GM23248 (cell line): ENCODE results near the gene NR4A1. TPM values are rescaled to one million over a fixed set of nuclear protein-coding genes. Genes with fewer than 3 reads are reported as not detected.

Experiments
- DNase-seq: peaks from one replicate; pipeline ENCODE4 v3.0.0-alpha.2; 2015
- H2AFZ ChIP-seq: fragments of 200-600 bp; sonication (generic); 2 replicates; pipeline ENCODE4 v1.6.1; 2016; ENCODE audit warnings: antibody characterized with exemption
- H3F3A ChIP-seq: fragments of 200-600 bp; sonication (generic); 2 replicates; pipeline ENCODE4 v1.6.1; 2016; ENCODE audit warnings: mild to moderate bottlenecking, antibody characterized with exemption, mixed run types; ENCODE audit not compliant: insufficient read depth
- H3K27ac ChIP-seq: fragments of 200-600 bp; sonication (generic); 2 replicates; pipeline ENCODE4 v1.5.1; 2016; ENCODE audit warnings: mild to moderate bottlenecking
- H3K27me3 ChIP-seq: fragments of 200-600 bp; sonication (generic); replicated peaks from 2 replicates; pipeline ENCODE4 v1.6.1; 2016; ENCODE audit warnings: mild to moderate bottlenecking; ENCODE audit not compliant: insufficient read depth
- H3K36me3 ChIP-seq: fragments of 200-600 bp; sonication (generic); 2 replicates; pipeline ENCODE4 v1.6.1; 2016; ENCODE audit warnings: low read depth, mild to moderate bottlenecking
- H3K4me1 ChIP-seq: fragments of 200-600 bp; sonication (generic); 2 replicates; pipeline ENCODE4 v1.6.1; 2016; ENCODE audit warnings: mild to moderate bottlenecking; ENCODE audit not compliant: insufficient read depth
- H3K4me2 ChIP-seq: fragments of 200-600 bp; sonication (generic); one replicate; pipeline ENCODE4 v1.6.1; 2016; ENCODE audit warnings: mild to moderate bottlenecking; ENCODE audit not compliant: unreplicated experiment
- H3K4me3 ChIP-seq: fragments of 200-600 bp; sonication (generic); 2 replicates; pipeline ENCODE4 v1.5.1; 2016; ENCODE audit warnings: mild to moderate bottlenecking
- H3K79me2 ChIP-seq: fragments of 200-600 bp; sonication (generic); 2 replicates; pipeline ENCODE4 v1.6.1; 2016; ENCODE audit warnings: mild to moderate bottlenecking; ENCODE audit not compliant: insufficient read depth
- H3K9ac ChIP-seq: fragments of 200-600 bp; sonication (generic); 2 replicates; pipeline ENCODE4 v1.6.1; 2016; ENCODE audit warnings: mild to moderate bottlenecking
- H3K9me2 ChIP-seq: fragments of 200-600 bp; sonication (generic); 2 replicates; pipeline ENCODE4 v1.6.1; 2016; ENCODE audit warnings: mixed run types, mild to moderate bottlenecking, moderate library complexity; ENCODE audit not compliant: insufficient read depth
- H3K9me3 ChIP-seq: fragments of 200-600 bp; sonication (generic); one replicate; pipeline ENCODE4 v1.6.1; 2017; ENCODE audit warnings: low read depth
- H4K20me1 ChIP-seq: fragments of 200-600 bp; sonication (generic); 2 replicates; pipeline ENCODE4 v1.6.0; 2016; ENCODE audit not compliant: insufficient read depth
- EZH2 ChIP-seq: fragments of 200-600 bp; sonication (generic); IDR thresholded peaks from 2 replicates; pipeline ENCODE4 v1.6.1; 2018; ENCODE audit warnings: antibody characterized with exemption, mild to moderate bottlenecking; ENCODE audit not compliant: insufficient read depth, poor library complexity, severe bottlenecking
- EZH2phosphoT487 ChIP-seq: fragments of 200-600 bp; sonication (generic); IDR thresholded peaks from 2 replicates; pipeline ENCODE4 v1.6.1; 2018; ENCODE audit warnings: antibody characterized with exemption, moderate library complexity, mild to moderate bottlenecking, low read depth; ENCODE audit not compliant: insufficient read depth
- WGBS, 2 experiments: methylation state at CpG; one replicate each; pipeline ENCODE4 v1.1.6; 2015 to 2017; ENCODE audit warnings: low lambda C conversion rate in 2 of 2, low coverage in 1 of 2; ENCODE audit errors: missing lambda C conversion rate in 2 of 2; 5-methylcytosine and 5-hydroxymethylcytosine counted together
- in situ Hi-C: fragments of 300-500 bp; cut with MboI; formaldehyde crosslinking; loops from 2 replicates; pipeline ENCODE4 v1.15.0; 2020
- polyA plus RNA-seq: library from polyadenylated mRNA; unstranded; fragments of >200 nt; fragmentation: Nextera tagmentation; extraction: Ambion mirVana; gene quantifications from 2 replicates; pipeline ENCODE4 v1.2.1, GENCODE V29; 2016
- total RNA-seq: library from RNA; depleted of rRNA; stranded (reverse); fragments of >200 nt; shearing (Covaris generic); gene quantifications from 2 replicates; pipeline ENCODE4 v1.2.3, GENCODE V29; 2014

NR4A1 gene
- total and polyA plus RNA-seq, 2 experiments from 2014 or later: 11.1 to 13.1 TPM

- 1 to 8% methylated on average over 15 to 68 of the region's 70 CpGs for WGBS, 2 experiments
- peak; percentile 81 for DNase-seq
- Histone ChIP-seq H3K9ac (peak overlapping the region; percentile 48), H3K4me2 (peak overlapping the region; percentile 64), H3K36me3 (no peaks in the 10 kb centered on the region), H3K27me3 (no peaks in the 10 kb centered on the region), H3K9me3 (no peaks in the 10 kb centered on the region), H2AFZ (peak overlapping the region; percentile 91), H3K27ac (no peak overlapping the region), H4K20me1 (no peaks in the 10 kb centered on the region), H3K79me2 (no peaks in the 10 kb centered on the region), H3K4me3 (peak overlapping the region; percentile 69), H3K9me2 (no peaks in the 10 kb centered on the region), H3K4me1 (peaks cover 4% of the 10 kb centered on the region; the same call in 1 of the 2 replicates), H3F3A (no peaks in the 10 kb centered on the region)
- TF ChIP-seq EZH2phosphoT487 (no peak), EZH2 (no peak)
- in situ Hi-C loops: no loop called here
Observed at GRCh38 chr12:52023182-52023975, 27.9 kb upstream of the NR4A1 start.

GRCh38 chr12:52023976-52024688, 27.1 kb upstream of the NR4A1 start:
- Histone ChIP-seq H3K79me2 (no peaks in the 10 kb centered on the region), H3K4me1 (peaks cover 4% of the 10 kb centered on the region; the same call in 1 of the 2 replicates), H3F3A (no peaks in the 10 kb centered on the region), H4K20me1 (no peaks in the 10 kb centered on the region), H3K9me3 (no peaks in the 10 kb centered on the region), H3K9ac (peak overlapping the region; percentile 48), H3K27me3 (no peaks in the 10 kb centered on the region), H2AFZ (peak overlapping the region; percentile 91), H3K27ac (no peak overlapping the region), H3K36me3 (no peaks in the 10 kb centered on the region), H3K4me3 (peak overlapping the region; percentile 69), H3K9me2 (no peaks in the 10 kb centered on the region), H3K4me2 (peak overlapping the region; percentile 64)
- WGBS, 2 experiments: 21 to 23% methylated on average over 20 of the region's 20 CpGs
- TF ChIP-seq EZH2 (no peak), EZH2phosphoT487 (no peak)
- DNase-seq: no peak
- in situ Hi-C loops: no loop called here

DNA sequence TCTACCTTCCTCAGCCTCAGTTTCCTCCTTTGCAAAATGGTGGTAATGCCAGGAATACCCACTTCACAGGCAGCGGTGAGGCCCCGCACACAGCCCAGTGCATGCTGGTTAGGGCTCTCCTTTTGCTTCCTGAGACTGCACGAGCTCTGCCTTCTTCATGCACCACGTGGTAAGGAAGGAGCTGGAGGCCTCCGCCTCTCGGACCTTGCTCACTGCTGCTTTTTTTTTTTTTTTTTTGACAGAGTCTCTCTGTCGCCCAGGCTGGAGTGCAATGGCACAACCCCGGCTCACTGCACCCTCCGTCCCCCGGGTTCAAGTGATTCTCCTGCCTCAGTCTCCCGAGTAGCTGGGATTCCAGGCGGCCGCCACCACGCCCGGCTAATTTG, 26.4 kb upstream of the NR4A1 start:
- Histone ChIP-seq H3K4me2 (no peak overlapping the region), H3K27me3 (no peaks in the 10 kb centered on the region), H3K79me2 (no peaks in the 10 kb centered on the region), H3K9me3 (no peaks in the 10 kb centered on the region), H3K4me1 (peaks cover 4% of the 10 kb centered on the region; the same call in 1 of the 2 replicates), H2AFZ (0 out of 2 replicates have a peak overlapping the region, but pooled peaks have one; percentile 97), H3K36me3 (no peaks in the 10 kb centered on the region), H3K4me3 (no peak overlapping the region), H3K9me2 (no peaks in the 10 kb centered on the region), H3K27ac (no peak overlapping the region), H3K9ac (no peak overlapping the region), H3F3A (no peaks in the 10 kb centered on the region), H4K20me1 (no peaks in the 10 kb centered on the region)
- in situ Hi-C loops: no loop called here
- no peak for DNase-seq
- TF ChIP-seq EZH2 (no peak), EZH2phosphoT487 (no peak)
- 74 to 77% methylated on average over 14 to 15 of the region's 15 CpGs for WGBS, 2 experiments

GRCh38 chr12:52026263-52026662, 25.0 kb upstream of the NR4A1 start:
- Histone ChIP-seq H3K79me2 (no peaks in the 10 kb centered on the region), H4K20me1 (no peaks in the 10 kb centered on the region), H3F3A (no peaks in the 10 kb centered on the region), H2AFZ (peak overlapping the region; percentile 97; the same call in 1 of the 2 replicates), H3K36me3 (no peaks in the 10 kb centered on the region), H3K4me2 (no peak overlapping the region), H3K4me1 (peaks cover 4% of the 10 kb centered on the region; the same call in 1 of the 2 replicates), H3K4me3 (no peak overlapping the region), H3K9me2 (no peaks in the 10 kb centered on the region), H3K9ac (peak overlapping the region; percentile 71; the same call in 1 of the 2 replicates), H3K9me3 (no peaks in the 10 kb centered on the region), H3K27me3 (no peaks in the 10 kb centered on the region), H3K27ac (0 out of 2 replicates have a peak overlapping the region, but pooled peaks have one; percentile 11)
- WGBS, 2 experiments: 48 to 49% methylated on average over 5 of the region's 5 CpGs
- no peak for DNase-seq
- TF ChIP-seq EZH2phosphoT487 (no peak), EZH2 (no peak)
- in situ Hi-C loops: no loop called here
